ENCODE data around the gene XXYLT1. TPM values are rescaled to one million over a fixed set of nuclear protein-coding genes. Genes with fewer than 3 reads are reported as not detected.
A peak's percentile ranks its signal among the peaks of the same experiment; 100 is the strongest.

Gene XXYLT1
- total and polyA plus RNA-seq, 9 of the 15 experiments (the other 6 are each of a cell fraction or from before 2014, with no cell fraction given), result 1.9 to 18.9 (median 15.0) TPM

GRCh38 chr3:195035345-195036202 lies 235.4 kb downstream of the XXYLT1 start (continued):
- TF ChIP-seq HMGN3 (IDR thresholded peaks at IDR 0.05; ENCODE audit: borderline replicate concordance, extremely low read depth, insufficient read length, low read depth, low read length), result no peak
- no peak for TF ChIP-seq DACH1 (IDR thresholded peaks at IDR 0.05; ENCODE audit: partially characterized antibody)
- no peak for TF ChIP-seq EZH2 (IDR thresholded peaks at IDR 0.05; ENCODE audit: borderline replicate concordance, low read depth, low read length)
- no peak for TF ChIP-seq GTF2E2 (tag; IDR thresholded peaks at IDR 0.05)
- no peak for TF ChIP-seq CHD1 (IDR thresholded peaks at IDR 0.05; ENCODE audit: low read length)
- TF ChIP-seq MYBL2 (IDR thresholded peaks at IDR 0.05; ENCODE audit: low read depth), result no peak
- TF ChIP-seq MYBL2 (CRISPR knock-in tag; IDR thresholded peaks at IDR 0.05; ENCODE audit: borderline replicate concordance), result no peak
- TF ChIP-seq ZEB2 (IDR thresholded peaks at IDR 0.05), result no peak
- TF ChIP-seq CTCF (IDR thresholded peaks at IDR 0.05 in 2 of 3, conservative IDR thresholded peaks at IDR 0.05 in 1 of 3; ENCODE audit: insufficient read depth in 2 of 3, low read depth in 1 of 3, low read length in 3 of 3), result peak; percentile 48 to 81 (median 68)
- no peak for TF ChIP-seq NFXL1 (CRISPR knock-in tag; IDR thresholded peaks at IDR 0.05)
- TF ChIP-seq DNMT1 (IDR thresholded peaks at IDR 0.05), result no peak
- TF ChIP-seq DEAF1 (CRISPR knock-in tag; IDR thresholded peaks at IDR 0.05), result peak; percentile 42; the same call in 1 of the 2 replicates
- no peak for TF ChIP-seq ZNF592 (IDR thresholded peaks at IDR 0.05)
- no peak for TF ChIP-seq MTA2 (IDR thresholded peaks at IDR 0.05; ENCODE audit: low read depth)
- TF ChIP-seq ZNF232 (CRISPR knock-in tag; IDR thresholded peaks at IDR 0.05), result no peak

Measured in K562 (cell line).